Jurkat, Clone E6-1 (cell line): ENCODE data around the gene ZNF22.

ENCODE experiments used
- DNase-seq: peaks from one replicate; pipeline ENCODE4 v3.0.0-alpha.2; 2011; ENCODE audit warnings: low read depth, low spot score
- H3K4me3 ChIP-seq: 2 replicates; pipeline ENCODE4 v1.5.1; 2011; ENCODE audit warnings: mild to moderate bottlenecking, low read length, control low read depth, moderate library complexity

ZNF22 gene

GRCh38 chr10:44985175-44985681 is 15.5 kb upstream of the ZNF22 start:
- no peak overlapping the region for H3K4me3 ChIP-seq
- no peak for DNase-seq

DNA sequence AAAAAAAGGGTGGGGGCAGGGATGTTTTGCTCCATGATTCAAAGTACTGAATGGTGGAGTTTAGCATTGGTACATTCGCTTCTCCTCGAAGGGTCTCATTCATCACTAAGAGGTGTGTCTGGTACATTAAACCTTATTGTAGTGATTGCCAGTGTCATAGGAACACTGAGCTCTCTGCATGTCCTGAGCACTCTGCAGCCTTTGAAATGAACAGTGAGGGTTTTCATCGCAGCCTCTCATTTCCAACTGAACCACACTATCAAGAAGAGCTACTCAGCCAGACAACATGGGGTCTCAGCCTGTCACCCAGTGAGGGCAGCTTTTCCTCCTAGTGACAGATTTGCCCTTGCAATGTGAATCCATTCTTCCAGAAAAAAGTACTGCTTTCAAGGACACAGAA is 14.5 kb upstream of the ZNF22 start:
- H3K4me3 ChIP-seq: no peak overlapping the region
- DNase-seq: no peak

- DNase-seq: no peak
- H3K4me3 ChIP-seq: no peak overlapping the region
These were observed 14.1 kb upstream of the ZNF22 start for GRCh38 chr10:44986670-44987069.

DNA sequence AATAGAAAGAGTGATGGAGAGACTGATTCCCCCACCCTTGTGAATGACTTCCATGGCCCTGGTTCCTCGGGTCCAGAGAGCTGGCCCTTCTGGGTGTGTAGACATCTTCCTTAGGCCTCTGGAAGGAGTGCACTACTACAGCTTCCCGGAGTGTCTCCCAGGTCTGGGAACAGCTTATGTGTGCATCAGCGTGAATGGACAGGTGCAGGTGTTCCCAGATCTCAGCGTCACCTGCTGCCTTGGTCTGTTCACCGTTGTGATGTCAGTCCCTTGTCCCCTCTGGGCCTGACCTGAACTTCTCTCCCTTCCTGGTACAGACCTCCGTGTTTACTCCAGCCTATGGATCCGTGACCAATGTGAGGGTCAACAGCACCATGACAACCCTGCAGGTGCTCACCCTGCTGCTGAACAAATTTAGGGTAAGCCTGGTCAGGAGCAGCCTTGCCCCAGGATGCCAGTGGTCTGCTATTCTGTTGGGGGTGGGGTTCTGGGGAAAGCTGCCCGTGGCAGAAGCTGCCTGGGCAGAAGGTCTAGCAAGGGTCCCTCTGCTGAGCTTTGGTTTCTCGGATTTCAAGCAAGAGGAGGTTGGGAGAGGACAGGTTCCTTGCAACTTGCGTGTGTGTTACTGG is 11.7 kb upstream of the ZNF22 start:
- no peak for DNase-seq
- H3K4me3 ChIP-seq: no peak overlapping the region

DNA sequence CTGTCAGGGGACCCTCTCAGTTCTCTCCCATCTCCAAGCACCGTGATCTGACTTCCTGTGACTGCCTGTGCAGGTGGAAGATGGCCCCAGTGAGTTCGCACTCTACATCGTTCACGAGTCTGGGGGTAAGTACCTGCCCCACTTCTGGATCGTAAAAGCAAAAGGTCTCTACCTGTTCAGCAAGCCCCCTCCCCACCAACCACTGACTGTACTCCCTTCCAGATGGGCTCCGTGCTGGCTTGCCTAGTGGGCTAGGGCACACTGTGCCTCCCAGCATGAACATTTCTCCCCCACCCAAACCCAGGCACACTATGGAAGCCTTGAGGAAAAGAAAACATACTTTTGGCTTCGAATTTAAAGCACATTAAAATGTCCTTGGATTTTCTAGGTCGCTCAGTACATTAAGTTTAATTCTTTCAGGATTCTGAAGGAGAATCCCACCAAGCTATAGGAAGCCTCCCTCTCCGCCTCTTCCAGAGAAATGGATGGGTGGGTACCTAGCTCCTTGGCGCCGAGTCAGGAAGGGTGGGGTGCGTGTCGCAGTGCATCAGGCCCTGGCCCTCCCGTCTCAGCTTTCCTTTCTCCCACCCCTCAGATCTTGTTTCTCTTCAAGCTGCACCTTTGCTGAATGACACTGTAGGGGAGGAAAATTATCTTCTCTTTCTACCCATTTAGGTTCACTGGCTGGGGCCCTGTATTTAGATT is 11.0 kb upstream of the ZNF22 start:
- H3K4me3 ChIP-seq: no peak overlapping the region
- no peak for DNase-seq

DNA sequence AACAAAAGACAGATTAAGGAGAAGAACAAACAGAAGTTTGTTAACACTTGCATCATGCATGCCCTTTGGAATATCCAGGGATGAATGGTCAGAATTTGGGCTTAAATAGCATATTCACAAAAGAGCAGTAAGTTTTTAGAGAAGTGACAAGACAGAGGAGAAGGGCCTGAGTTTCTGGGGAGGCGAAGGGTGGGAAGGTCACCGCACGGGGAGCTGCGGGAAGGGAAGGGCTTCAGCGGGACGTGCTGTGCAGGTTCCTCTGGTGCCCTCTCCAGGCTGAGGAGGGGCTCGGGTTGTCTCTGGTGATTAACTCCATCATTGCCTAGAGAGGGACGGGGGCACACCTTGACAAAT is 10.4 kb upstream of the ZNF22 start:
- H3K4me3 ChIP-seq: no peak overlapping the region

GRCh38 chr10:44990965-44991364 is 9.8 kb upstream of the ZNF22 start:
- no peak overlapping the region for H3K4me3 ChIP-seq
- DNase-seq: no peak

More for the DNA sequence above, 10.4 kb upstream of the ZNF22 start:
- no peak for DNase-seq

DNA sequence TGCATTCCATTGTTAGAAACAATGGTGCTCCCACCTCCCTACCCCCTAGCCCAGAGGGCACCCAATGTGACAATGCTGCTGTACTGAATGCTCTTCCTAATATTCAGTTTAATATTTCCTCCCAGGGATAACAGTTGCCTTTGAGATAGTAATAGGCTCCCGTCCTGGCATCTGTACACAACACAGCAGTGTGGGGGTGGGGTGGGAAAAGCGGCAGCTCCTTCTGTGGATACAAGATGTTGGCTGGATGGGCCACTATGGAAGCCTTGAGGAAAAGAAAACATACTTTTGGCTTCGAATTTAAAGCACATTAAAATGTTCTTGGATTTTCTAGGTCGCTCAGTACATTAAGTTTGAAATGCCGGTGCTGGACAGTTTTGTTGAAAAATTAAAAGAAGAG is 9.2 kb upstream of the ZNF22 start:
- no peak overlapping the region for H3K4me3 ChIP-seq
- DNase-seq: no peak

GRCh38 chr10:44992070-44992731 is 8.5 kb upstream of the ZNF22 start:
- no peak overlapping the region for H3K4me3 ChIP-seq
- DNase-seq: no peak

DNA sequence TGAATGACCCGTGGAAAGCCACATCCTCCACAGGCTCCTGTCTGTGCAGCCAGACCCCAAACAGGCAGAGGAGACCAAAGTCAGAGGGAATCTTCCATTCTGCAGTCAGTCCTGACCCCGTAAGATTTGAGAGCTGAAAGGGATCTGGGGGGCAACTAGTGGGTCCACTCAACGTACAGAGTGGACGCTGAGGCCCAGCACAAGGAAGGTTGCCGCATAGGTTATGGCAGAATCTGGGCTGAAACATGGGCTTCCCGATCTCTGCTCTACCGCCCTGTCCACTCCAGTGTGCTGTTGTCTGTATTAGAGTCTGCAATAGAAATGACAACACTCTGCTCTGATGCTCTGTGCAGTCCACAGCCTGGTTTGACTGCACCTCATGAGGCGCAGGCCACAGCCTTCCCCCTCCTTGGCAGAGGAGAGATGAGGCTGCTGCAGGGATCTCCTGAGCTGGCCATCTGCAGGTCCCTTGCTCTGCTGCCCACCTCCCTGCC is 7.9 kb upstream of the ZNF22 start:
- no peak for DNase-seq
- no peak overlapping the region for H3K4me3 ChIP-seq

GRCh38 chr10:44993226-44993921 is 7.3 kb upstream of the ZNF22 start:
- H3K4me3 ChIP-seq: no peak overlapping the region
- no peak for DNase-seq

- H3K4me3 ChIP-seq: no peak overlapping the region
- no peak for DNase-seq
These were observed 6.6 kb upstream of the ZNF22 start for GRCh38 chr10:44993922-44994751.

GRCh38 chr10:44994752-44995530 is 5.8 kb upstream of the ZNF22 start:
- DNase-seq: no peak
- no peak overlapping the region for H3K4me3 ChIP-seq

- peak; percentile 71 for DNase-seq
- no peak overlapping the region for H3K4me3 ChIP-seq
These were observed 5.2 kb upstream of the ZNF22 start for GRCh38 chr10:44995581-44995913.

DNA sequence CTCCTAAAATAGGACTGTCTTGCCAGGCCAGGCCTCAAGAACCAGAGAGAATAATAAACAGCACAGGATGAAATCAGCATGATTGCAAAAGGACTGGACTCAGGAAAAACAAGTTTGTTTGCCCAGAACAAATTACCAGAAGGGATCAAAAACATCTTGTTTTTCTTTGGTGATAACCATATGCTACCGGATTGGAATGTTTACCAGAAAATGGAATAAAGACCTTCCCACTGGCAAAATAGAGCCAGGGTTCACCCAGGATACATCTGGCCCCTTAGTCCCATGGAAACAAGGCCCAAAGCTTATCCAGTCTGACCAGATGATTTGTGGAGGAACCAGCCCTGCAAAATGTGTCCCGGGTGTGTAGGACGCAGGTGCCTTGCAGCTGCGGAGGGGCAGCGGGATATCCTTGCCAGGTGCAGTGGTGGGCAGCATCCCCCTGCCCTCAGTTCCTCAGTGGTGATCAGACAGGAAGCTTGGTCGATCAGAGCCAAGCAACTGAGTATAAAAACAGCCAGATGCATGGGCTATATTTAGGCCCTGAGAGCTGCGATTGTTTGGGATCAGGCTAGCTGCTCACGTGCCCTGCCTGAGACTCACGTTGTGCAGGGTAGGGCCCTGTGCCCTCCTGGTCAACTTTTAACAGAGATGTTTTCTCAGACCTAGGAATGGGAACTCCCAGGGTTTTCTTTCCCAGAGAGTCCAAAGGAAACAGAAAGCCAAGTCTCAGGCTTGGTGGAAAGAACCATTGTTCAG is 4.6 kb upstream of the ZNF22 start:
- no peak overlapping the region; the same call in 1 of the 2 replicates for H3K4me3 ChIP-seq
- peak; percentile 79 for DNase-seq

- no peak overlapping the region for H3K4me3 ChIP-seq
- DNase-seq: no peak
These were observed 3.5 kb upstream of the ZNF22 start for GRCh38 chr10:44997105-44997748.

GRCh38 chr10:44998146-44998631 is 2.5 kb upstream of the ZNF22 start:
- no peak for DNase-seq
- no peak overlapping the region for H3K4me3 ChIP-seq
